OCI-LY1 (cell line): ENCODE measurements around the gene TLR6.

Experiments used
- EZH2 ChIP-seq: fragments of 200-600 bp; sonication (generic), shearing (Covaris generic); IDR thresholded peaks from 2 replicates; pipeline ENCODE4 v1.8.0; 2017; ENCODE audit warnings: borderline replicate concordance, mixed run types, mild to moderate bottlenecking, antibody characterized with exemption, low read length, moderate library complexity, mixed read lengths
- TF ChIP-seq, protein P1 (sequence below): fragments of 200-600 bp; sonication (generic), shearing (Covaris generic); IDR thresholded peaks from 2 replicates; pipeline ENCODE4 v1.5.1; 2017; ENCODE audit warnings: mild to moderate bottlenecking, antibody characterized with exemption, low read length, moderate library complexity, mixed read lengths

DNA sequence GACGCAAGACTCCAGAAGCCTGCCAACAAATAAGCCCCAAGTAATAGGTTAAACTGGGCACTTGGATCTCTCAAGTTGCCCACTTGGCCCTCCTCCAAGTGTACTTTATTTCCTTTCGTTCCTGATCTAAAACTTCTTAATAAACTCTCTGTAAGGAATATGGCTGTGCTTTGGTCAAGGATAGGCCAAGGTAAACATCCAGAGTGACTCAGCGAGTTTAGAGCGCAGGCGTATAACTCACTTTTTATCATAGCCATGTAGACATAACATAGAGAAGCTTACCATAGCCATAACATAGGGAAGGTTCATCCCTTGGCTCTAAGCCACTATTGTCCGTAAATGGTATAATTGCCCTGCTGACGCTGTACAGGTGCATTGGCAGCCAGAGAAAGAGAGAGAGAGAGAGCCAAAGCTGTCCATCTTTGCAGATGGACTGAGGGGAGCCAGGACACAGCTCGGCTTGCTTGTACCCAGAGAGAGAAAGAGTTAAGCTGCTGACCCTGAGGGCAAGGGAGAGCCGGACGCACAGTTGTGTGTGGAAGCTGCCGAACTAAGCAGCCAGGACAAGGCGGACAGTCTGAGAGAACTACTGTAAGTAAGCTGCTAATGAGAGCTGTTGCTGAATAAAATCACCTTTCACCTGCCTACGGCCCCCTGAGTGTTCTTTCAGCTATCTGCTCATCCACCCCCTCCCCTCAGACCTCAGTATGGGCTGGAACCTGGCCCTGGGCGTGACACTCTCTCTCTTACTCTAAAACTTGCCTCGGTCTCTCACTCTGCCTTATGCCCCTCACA, 53.9 kb downstream of the TLR6 start:
- TF ChIP-seq, protein P1, sequence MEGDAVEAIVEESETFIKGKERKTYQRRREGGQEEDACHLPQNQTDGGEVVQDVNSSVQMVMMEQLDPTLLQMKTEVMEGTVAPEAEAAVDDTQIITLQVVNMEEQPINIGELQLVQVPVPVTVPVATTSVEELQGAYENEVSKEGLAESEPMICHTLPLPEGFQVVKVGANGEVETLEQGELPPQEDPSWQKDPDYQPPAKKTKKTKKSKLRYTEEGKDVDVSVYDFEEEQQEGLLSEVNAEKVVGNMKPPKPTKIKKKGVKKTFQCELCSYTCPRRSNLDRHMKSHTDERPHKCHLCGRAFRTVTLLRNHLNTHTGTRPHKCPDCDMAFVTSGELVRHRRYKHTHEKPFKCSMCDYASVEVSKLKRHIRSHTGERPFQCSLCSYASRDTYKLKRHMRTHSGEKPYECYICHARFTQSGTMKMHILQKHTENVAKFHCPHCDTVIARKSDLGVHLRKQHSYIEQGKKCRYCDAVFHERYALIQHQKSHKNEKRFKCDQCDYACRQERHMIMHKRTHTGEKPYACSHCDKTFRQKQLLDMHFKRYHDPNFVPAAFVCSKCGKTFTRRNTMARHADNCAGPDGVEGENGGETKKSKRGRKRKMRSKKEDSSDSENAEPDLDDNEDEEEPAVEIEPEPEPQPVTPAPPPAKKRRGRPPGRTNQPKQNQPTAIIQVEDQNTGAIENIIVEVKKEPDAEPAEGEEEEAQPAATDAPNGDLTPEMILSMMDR: no peak
- no peak for TF ChIP-seq EZH2
